Endothelial cell of umbilical vein (primary cell): ENCODE measurements around the gene RBM47. TPM values are rescaled to one million over a fixed set of nuclear protein-coding genes. Genes with fewer than 3 reads are reported as not detected.

Experiments
- BruUV-seq: library from RNA; stranded (reverse); fragments of 400-500 nt; replicated peaks from 2 replicates; lab custom pipeline; 2021; lab: Mats Ljungman, UMichigan
- CTCF ChIA-PET: fragments of 300-600, 350-600 bp; sonication (Branson Sonifier 250); formaldehyde crosslinking; loops from one replicate; lab custom pipeline; 2021; ENCODE audit warnings: antibody characterized with exemption, inconsistent platforms; lab: Charles Lee
- POLR2A ChIA-PET: fragments of 300-600, 350-600 bp; sonication (Branson Sonifier 250); formaldehyde crosslinking; loops from one replicate; lab custom pipeline; 2021; ENCODE audit warnings: antibody characterized with exemption, inconsistent platforms; lab: Charles Lee
- DNase-seq: peaks from one replicate; pipeline ENCODE4 v3.0.0-alpha.2; 2011; ENCODE audit warnings: low read depth, low spot score
- FAIRE-seq: peaks from 2 replicates; lab custom pipeline; 2011; peaks lifted over from hg19 to GRCh38; lab: Jason Lieb, UNC
- H2AFZ ChIP-seq: 2 replicates; pipeline ENCODE4 v1.6.0; 2012; ENCODE audit warnings: low read depth, low read length, control low read depth, inconsistent platforms
- H3K27ac ChIP-seq: 2 replicates; pipeline ENCODE4 v1.5.1; 2011; ENCODE audit warnings: low read depth, mild to moderate bottlenecking, control low read depth, low read length, moderate library complexity; ENCODE audit not compliant: insufficient read depth
- H3K27me3 ChIP-seq, 2 experiments: 2 replicates each; pipeline versions ENCODE4 v1.6.0 to v1.6.1; 2011; ENCODE audit warnings: low read length in 2 of 2, mixed read lengths in 1 of 2; ENCODE audit not compliant: control insufficient read depth in 2 of 2, insufficient read depth in 2 of 2
- H3K36me3 ChIP-seq, 2 experiments: 2 replicates in 1 of 2; 3 replicates in 1 of 2; pipeline ENCODE4 v1.5.1; 2011; ENCODE audit warnings: low read length in 2 of 2, mild to moderate bottlenecking in 1 of 2, moderate library complexity in 1 of 2; ENCODE audit not compliant: control insufficient read depth in 2 of 2, insufficient read depth in 2 of 2; ENCODE audit errors: extremely low read depth in 1 of 2
- H3K4me1 ChIP-seq: 3 replicates; pipeline ENCODE4 v1.5.1; 2011; ENCODE audit warnings: mild to moderate bottlenecking, low read length; ENCODE audit not compliant: control insufficient read depth, insufficient read depth; ENCODE audit errors: extremely low read depth
- H3K4me2 ChIP-seq: 2 replicates; pipeline ENCODE4 v1.6.1; 2011; ENCODE audit warnings: low read length, control low read depth, mixed read lengths; ENCODE audit not compliant: insufficient read depth
- H3K4me3 ChIP-seq, 3 experiments: fragments of 200-600 bp in 1 of 3; sonication (generic), shearing (Covaris generic) in 1 of 3; replicated peaks in 1 of 3; 2 replicates each; pipeline ENCODE4 v1.5.1; 2011 to 2016; ENCODE audit warnings: control low read depth in 3 of 3, low read length in 3 of 3, mild to moderate bottlenecking in 2 of 3, inconsistent platforms in 1 of 3, low read depth in 1 of 3, moderate library complexity in 1 of 3; ENCODE audit not compliant: insufficient read depth in 1 of 3
- H3K79me2 ChIP-seq: 2 replicates; pipeline ENCODE4 v1.6.0; 2012; ENCODE audit warnings: low read length, inconsistent platforms; ENCODE audit not compliant: control insufficient read depth, insufficient read depth
- H3K9ac ChIP-seq: replicated peaks from 2 replicates; pipeline ENCODE3; 2011; ENCODE audit warnings: low read length, control low read depth; ENCODE audit not compliant: insufficient read depth; ENCODE audit errors: extremely low read depth
- H3K9me1 ChIP-seq: replicated peaks from 3 replicates; pipeline ENCODE4 v1.6.0; 2011; ENCODE audit warnings: mild to moderate bottlenecking, low read length; ENCODE audit not compliant: control insufficient read depth, insufficient read depth; ENCODE audit errors: extremely low read depth
- H3K9me3 ChIP-seq: replicated peaks from 2 replicates; pipeline ENCODE4 v1.5.1; 2012; ENCODE audit warnings: low read length, inconsistent platforms; ENCODE audit not compliant: control insufficient read depth, insufficient read depth
- H4K20me1 ChIP-seq: replicated peaks from 2 replicates; pipeline ENCODE3; 2011; ENCODE audit warnings: mild to moderate bottlenecking, low read length; ENCODE audit not compliant: control insufficient read depth, insufficient read depth; ENCODE audit errors: extremely low read depth
- FOS ChIP-seq: IDR thresholded peaks from 2 replicates; pipeline ENCODE4 v1.6.1; 2011; ENCODE audit warnings: mild to moderate bottlenecking, low read length, moderate library complexity, borderline replicate concordance; ENCODE audit not compliant: insufficient read depth
- GATA2 ChIP-seq: IDR thresholded peaks from 2 replicates; pipeline ENCODE4 v1.7.0; 2011; ENCODE audit warnings: low read depth, mild to moderate bottlenecking, moderate library complexity, mixed read lengths, low read length; ENCODE audit not compliant: insufficient read length, insufficient read depth
- dilution Hi-C: fragments of 300-500 bp; cut with MboI; formaldehyde crosslinking; loops from one replicate; pipeline ENCODE4 v1.15.0; 2019; ENCODE audit warnings: low sequenced_read_pairs; ENCODE audit not compliant: extremely low pct_ligation_motif_present
- intact Hi-C: fragments of 100-400 bp; cut with micrococcal nuclease; formaldehyde crosslinking; loops from one replicate; pipeline ENCODE4 v1.10.0; 2022
- polyA plus RNA-seq, 4 experiments: library from polyadenylated mRNA; depleted of rRNA in 3 of 4; stranded (reverse) in 3 of 4; unstranded in 1 of 4; fragments of >200 nt; gene quantifications; 2 replicates each; pipeline versions ENCODE4 v1.2.1 to v1.2.3, GENCODE V29; 2011 to 2012; ENCODE audit warnings: missing spikeins in 1 of 4
- total RNA-seq: library from RNA; stranded (reverse); gene quantifications from 2 replicates; pipeline ENCODE4 v1.2.3, GENCODE V29; 2021
- TF ChIP-seq, protein P1 (sequence below), 2 donors: IDR thresholded peaks; 1 replicate in 1 of 2; 2 replicates in 1 of 2; pipeline ENCODE4 v1.5.1; 2011; ENCODE audit warnings: low read length in 2 of 2, mild to moderate bottlenecking in 2 of 2, moderate library complexity in 2 of 2, control low read depth in 1 of 2, inconsistent platforms in 1 of 2, low read depth in 1 of 2; ENCODE audit not compliant: insufficient read depth in 1 of 2; ENCODE audit errors: extremely low read depth in 1 of 2

RBM47 gene
- total and polyA plus RNA-seq, 2 donors (not counting 3 experiments of a cell fraction or from before 2014, with no cell fraction given): not detected

- H3K9me1 ChIP-seq: no peaks in the 10 kb centered on the region
- FAIRE-seq: no peak
- H3K9me3 ChIP-seq: no peaks in the 10 kb centered on the region
- no peak for TF ChIP-seq FOS
- no peak overlapping the region for H3K4me2 ChIP-seq
- no peak for DNase-seq
- no TSS peak for BruUV-seq
- intact Hi-C loops: no loop called here
- H3K36me3 ChIP-seq: no peaks in the 10 kb centered on the region
- no peak overlapping the region for H3K4me3 ChIP-seq
- H4K20me1 ChIP-seq: no peaks in the 10 kb centered on the region
- dilution Hi-C loops: no loop called here
- no peak overlapping the region for H3K27ac ChIP-seq
- POLR2A ChIA-PET: no interaction called here
- H3K79me2 ChIP-seq: no peaks in the 10 kb centered on the region
- peaks cover 2 to 3% of the 10 kb centered on the region in 2 experiments for H3K27me3 ChIP-seq
- no peak overlapping the region for H2AFZ ChIP-seq
- H3K4me1 ChIP-seq: no peaks in the 10 kb centered on the region
- CTCF ChIA-PET: no interaction called here
- H3K9ac ChIP-seq: no peak overlapping the region
These were observed 157.7 kb downstream of the RBM47 start for GRCh38 chr4:40471923-40472322.

DNA sequence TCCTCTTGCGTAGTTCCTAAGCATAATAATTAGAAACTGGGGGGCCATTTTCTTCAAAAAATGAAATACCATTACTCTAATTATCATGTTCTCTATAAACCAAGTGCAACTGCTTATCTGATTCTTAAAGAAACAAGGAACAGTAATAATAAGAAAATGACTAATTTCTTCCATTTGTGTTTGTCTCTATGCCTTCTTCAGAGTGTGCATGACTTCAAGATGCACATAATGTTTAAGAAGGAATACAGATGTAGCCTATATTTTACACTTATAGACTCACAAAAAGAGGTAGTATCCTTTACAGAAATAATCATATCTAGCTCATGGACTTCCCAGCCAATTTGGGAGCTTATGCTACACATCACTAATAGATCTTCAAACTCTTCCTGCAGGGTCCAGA lies 162.9 kb downstream of the RBM47 start:
- ChIA-PET CTCF (no interaction called here), POLR2A (no interaction called here)
- Histone ChIP-seq H3K4me1 (no peaks in the 10 kb centered on the region), H3K9me3 (no peaks in the 10 kb centered on the region), H2AFZ (no peak overlapping the region), H3K4me2 (no peak overlapping the region), H3K79me2 (no peaks in the 10 kb centered on the region), H3K4me3 (no peak overlapping the region), H3K9ac (no peak overlapping the region), H3K27ac (no peak overlapping the region), H3K27me3 (no peaks in the 10 kb centered on the region), H4K20me1 (no peaks in the 10 kb centered on the region), H3K9me1 (no peaks in the 10 kb centered on the region), H3K36me3 (no peaks in the 10 kb centered on the region)
- intact Hi-C loops: no loop called here
- no TSS peak for BruUV-seq
- FAIRE-seq: no peak
- dilution Hi-C loops: no loop called here
- TF ChIP-seq, protein P1, sequence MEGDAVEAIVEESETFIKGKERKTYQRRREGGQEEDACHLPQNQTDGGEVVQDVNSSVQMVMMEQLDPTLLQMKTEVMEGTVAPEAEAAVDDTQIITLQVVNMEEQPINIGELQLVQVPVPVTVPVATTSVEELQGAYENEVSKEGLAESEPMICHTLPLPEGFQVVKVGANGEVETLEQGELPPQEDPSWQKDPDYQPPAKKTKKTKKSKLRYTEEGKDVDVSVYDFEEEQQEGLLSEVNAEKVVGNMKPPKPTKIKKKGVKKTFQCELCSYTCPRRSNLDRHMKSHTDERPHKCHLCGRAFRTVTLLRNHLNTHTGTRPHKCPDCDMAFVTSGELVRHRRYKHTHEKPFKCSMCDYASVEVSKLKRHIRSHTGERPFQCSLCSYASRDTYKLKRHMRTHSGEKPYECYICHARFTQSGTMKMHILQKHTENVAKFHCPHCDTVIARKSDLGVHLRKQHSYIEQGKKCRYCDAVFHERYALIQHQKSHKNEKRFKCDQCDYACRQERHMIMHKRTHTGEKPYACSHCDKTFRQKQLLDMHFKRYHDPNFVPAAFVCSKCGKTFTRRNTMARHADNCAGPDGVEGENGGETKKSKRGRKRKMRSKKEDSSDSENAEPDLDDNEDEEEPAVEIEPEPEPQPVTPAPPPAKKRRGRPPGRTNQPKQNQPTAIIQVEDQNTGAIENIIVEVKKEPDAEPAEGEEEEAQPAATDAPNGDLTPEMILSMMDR (IDR thresholded peaks at IDR 0.05; ENCODE audit: extremely low read depth in 1 of 2, insufficient read depth in 1 of 2, low read depth in 1 of 2, low read length in 2 of 2): no peak
- TF ChIP-seq GATA2: no peak
- no peak for DNase-seq
